22Rv1 (cell line): ENCODE data around the gene SLC4A2.

Experiments
- ZFX ChIP-seq: fragments of 450-650 bp; IDR thresholded peaks from 2 replicates; pipeline ENCODE4 v1.6.1; 2017; ENCODE audit warnings: antibody characterized with exemption, borderline replicate concordance
- TF ChIP-seq, protein P1 (sequence below): fragments of 450-650 bp; IDR thresholded peaks from 2 replicates; pipeline ENCODE4 v1.5.1; 2017; ENCODE audit warnings: mild to moderate bottlenecking

GRCh38 chr7:151056666-151057505 lies 2.5 kb upstream of the SLC4A2 start:
- TF ChIP-seq, protein P1, sequence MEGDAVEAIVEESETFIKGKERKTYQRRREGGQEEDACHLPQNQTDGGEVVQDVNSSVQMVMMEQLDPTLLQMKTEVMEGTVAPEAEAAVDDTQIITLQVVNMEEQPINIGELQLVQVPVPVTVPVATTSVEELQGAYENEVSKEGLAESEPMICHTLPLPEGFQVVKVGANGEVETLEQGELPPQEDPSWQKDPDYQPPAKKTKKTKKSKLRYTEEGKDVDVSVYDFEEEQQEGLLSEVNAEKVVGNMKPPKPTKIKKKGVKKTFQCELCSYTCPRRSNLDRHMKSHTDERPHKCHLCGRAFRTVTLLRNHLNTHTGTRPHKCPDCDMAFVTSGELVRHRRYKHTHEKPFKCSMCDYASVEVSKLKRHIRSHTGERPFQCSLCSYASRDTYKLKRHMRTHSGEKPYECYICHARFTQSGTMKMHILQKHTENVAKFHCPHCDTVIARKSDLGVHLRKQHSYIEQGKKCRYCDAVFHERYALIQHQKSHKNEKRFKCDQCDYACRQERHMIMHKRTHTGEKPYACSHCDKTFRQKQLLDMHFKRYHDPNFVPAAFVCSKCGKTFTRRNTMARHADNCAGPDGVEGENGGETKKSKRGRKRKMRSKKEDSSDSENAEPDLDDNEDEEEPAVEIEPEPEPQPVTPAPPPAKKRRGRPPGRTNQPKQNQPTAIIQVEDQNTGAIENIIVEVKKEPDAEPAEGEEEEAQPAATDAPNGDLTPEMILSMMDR = no peak
- no peak for TF ChIP-seq ZFX
